GM18511 (cell line): ENCODE measurements around the gene SMYD2.

Source experiments
- ATAC-seq: cut with Tn5 transposase; IDR thresholded peaks from one replicate; pipeline ENCODE4 v1.9.1; 2021; ENCODE audit warnings: mild to moderate bottlenecking, moderate library complexity; ENCODE audit not compliant: unreplicated experiment

SMYD2 gene

GRCh38 chr1:214354440-214355148 is 73.6 kb downstream of the SMYD2 start:
- ATAC-seq = no peak

DNA sequence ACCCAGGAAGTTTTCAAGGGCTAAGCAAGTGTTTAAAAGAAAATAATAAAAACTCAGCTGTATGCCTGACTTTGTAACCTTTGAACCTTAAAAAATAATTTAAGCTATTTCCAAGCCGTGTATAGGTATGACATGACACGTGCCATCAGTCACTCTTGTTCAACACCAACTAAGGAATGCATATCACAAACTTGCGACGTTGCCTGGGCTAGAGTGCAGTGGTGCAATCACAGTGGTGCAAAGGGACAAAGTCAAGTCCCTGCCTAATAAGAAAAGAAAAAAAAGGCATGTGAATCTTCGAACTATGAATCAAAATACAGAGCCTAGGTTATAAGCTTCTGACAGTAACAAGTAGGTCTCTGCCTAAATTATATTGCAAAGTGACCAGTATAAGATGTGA is 79.2 kb downstream of the SMYD2 start:
- no peak for ATAC-seq

DNA sequence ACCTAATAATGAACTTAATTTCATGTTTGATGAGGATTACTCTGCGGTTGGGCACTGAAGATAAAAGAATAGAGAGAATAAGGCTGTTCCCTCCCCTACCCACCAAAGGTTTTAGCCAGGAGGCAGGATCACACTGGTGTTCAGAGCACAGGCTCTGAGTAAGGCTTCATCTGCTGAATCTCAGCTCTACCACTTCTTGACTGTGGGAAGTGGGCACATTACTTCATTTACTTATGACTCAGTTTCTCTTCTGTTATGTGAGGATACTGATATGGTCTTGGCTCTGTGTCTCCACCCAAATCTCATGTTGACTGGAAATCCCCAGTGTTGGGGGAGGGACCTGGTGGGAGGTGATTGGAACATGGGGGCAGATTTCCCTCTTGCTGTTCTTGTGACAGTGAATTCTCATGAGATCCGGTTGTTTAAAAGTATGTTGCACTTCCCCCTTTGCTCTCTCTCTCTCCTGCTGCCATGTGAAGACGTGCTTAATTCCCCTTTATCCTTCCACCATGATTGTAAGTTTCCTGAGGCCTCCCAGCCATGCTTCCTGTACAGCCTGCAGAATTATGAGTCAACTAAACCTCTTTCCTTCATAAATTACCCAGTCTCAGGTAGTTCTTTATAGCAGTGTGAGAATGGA is 79.7 kb downstream of the SMYD2 start:
- no peak for ATAC-seq

- ATAC-seq = no peak
Measured at GRCh38 chr1:214361636-214362035, 80.7 kb downstream of the SMYD2 start.

GRCh38 chr1:214362188-214362882 is 81.4 kb downstream of the SMYD2 start:
- ATAC-seq = no peak

GRCh38 chr1:214363386-214363785 is 82.4 kb downstream of the SMYD2 start:
- no peak for ATAC-seq

GRCh38 chr1:214364386-214364785 is 83.4 kb downstream of the SMYD2 start:
- no peak for ATAC-seq

GRCh38 chr1:214364786-214365295 is 83.9 kb downstream of the SMYD2 start:
- no peak for ATAC-seq

DNA sequence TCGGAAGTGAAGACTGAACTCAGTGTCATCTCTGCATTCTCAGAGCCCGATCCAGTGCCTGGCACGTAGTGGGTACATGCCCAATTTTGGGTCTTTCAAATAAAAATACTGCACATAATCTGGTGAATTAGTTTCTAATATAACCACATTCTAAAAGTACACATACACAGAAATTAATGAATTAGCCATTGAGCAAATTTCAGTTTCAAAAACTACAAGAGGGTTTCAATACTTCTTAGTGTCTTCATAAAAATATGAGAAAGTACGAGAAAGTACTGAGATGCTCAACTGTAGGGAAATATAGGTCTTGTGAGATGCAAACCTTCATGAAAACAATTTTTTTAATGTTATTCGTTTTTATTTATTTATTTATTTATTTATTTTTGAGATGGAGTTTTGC is 86.9 kb downstream of the SMYD2 start:
- no peak for ATAC-seq

- ATAC-seq = no peak
Measured at GRCh38 chr1:214369364-214369763, 88.4 kb downstream of the SMYD2 start.

DNA sequence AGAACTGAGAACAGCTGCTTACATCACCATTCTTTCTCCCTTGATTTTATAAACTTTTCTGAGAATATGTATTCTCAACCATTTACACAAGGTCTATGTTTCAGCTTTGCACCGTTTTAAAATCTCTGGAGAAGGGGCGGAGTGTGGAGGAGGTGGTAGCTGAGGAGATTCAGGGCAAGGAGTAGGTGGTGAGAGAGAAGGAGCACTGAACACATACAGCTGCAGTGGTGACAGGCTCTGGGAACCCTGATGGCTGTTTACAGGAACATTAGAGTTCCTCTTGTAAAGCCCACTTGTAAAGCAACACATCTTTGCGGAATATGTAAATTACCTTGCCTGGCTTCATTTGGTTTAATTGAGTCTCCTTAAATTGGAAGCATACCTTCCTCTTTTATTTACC is 89.7 kb downstream of the SMYD2 start:
- no peak for ATAC-seq

DNA sequence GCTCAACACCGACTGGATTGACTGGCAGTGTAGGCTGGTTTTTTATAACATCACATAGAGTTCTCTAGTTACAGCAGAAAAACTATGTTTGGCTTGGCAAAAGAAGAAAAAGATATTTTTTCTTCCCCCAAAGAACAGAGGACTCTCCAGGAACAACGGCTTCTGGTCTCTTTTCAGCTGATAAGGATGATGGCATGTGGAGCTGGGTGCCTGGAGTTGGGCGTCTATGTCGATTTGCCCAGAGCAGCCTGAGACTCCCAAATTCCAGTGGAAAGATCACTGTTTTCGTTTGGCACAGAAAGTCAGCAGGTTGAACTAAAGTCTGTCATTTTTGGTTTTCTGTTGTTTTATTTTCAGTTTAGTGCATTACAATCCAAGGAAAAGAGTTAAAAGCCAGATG is 91.1 kb downstream of the SMYD2 start:
- ATAC-seq = no peak

DNA sequence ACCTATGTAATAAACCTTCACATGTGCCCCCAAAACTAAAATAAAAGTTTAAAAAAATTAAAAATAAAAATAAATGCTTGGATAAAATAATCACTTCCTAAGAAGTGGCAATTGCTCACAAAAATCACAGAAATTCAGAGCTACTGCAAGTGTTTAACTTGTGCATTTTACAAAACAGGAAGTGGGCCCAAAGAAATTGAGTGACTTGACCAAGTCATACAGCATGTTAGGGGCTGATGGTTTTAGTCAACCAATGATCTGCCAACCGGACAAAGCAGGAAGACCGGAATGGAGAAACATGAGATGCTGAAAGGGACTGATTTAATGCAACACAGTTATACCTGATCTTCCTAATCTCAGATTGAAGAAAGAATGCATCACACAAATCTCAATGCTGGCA is 96.5 kb downstream of the SMYD2 start:
- ATAC-seq = peak; percentile 56

- ATAC-seq = no peak
Measured at GRCh38 chr1:214377886-214378285, 96.9 kb downstream of the SMYD2 start.

DNA sequence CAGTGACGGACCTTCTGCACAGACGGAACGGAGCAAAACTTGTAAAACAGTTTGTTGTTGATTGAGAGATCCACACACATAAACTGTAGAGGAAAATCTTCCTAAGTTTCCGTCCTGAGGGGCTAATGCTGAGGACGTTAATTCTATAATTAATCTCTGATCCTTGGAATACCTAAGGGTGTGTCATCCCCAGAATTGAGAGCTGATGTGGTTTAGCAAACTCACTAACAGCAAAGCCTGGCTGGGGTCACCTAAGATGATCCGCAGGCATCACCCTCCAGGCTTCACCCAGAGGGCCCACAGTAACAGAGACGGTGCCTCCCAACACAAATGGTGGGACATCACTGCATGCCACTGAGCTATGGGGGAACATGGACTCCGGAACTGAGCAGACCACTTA is 97.5 kb downstream of the SMYD2 start:
- no peak for ATAC-seq

DNA sequence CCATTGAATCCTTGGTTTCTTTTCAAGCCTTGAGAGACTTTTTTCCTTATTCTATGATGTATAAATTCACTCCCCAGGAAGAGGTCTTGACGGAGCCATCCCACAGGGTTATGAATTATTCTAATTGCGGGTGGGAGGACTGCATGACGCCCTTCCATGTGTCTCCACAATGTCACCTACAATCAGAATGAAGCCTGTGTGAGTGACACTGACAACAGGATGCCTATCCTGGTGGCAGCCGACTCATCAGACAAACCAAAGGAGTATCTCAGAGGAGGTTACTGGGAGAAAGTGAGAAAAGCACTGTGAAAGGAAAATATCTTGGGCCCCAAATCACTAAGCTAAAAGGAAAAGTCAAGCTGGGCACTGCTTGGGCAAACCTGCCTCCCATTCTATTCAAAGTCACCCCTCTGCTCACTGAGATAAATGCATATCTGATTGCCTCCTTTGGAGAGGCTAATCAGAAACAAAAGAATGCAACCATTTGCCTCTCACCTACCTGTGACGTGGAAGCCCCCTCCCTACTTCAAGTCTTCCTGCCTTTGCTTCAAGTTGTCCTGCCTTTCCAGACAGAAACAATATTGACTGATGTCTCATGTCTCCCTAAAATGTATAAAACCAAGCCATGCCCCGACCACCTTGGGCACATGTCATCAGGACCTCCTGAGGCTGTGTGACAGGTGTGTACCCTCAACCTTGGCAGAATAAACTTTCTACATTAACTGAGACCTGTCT is 98.4 kb downstream of the SMYD2 start:
- ATAC-seq = no peak

DNA sequence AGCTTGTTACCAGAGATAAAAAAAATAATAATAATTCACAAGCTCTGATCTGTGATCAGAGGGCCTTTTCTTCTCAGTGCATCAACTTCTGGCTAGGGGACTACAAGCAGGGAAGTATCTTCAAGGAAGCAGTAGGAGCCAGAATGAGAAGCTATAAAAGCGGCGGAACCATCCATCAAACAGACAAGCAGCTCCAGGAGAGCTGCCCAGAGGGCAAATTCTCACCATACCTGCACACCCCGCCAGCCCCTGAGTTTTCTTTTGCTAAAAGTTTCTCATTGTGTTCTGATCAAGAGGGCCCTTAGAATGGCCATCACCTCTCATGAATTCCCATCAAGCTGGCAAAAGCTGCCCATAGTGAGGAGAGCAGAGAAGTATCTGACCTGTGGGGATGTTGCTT is 99.4 kb downstream of the SMYD2 start:
- ATAC-seq = no peak

DNA sequence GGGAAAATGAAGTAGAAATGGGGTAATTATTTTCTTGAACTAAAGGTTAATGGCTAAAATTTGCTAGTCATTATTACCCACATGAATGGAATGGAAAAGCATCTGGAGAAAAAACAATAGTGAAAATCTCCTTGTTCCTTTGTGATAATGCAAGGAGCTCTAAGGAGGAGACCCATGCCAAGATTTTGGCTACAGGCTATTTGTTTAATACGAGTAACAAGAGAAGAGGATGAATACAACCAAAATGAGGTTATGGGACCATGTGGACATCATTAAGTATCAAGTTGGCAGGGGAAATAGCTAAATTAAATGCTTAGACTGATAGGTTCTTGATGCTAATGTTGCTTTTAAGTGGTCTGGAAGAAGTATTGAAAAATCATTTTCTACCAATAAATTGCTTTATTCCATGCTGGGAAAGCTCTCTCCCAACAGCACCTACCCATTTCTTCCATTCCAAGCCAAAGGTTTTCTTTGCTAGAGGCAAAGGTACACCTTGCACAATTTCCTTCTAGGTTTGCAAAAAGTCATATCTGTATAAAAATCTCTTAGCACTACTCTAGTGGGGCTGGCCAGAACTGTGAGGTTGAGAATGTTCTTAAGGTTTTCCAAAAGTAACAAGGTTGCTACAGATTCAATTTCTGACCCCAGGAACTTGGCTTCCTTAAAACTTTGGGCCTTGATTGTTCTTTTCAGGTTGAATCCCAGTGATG is 100.2 kb downstream of the SMYD2 start:
- ATAC-seq = no peak

GRCh38 chr1:214383381-214384372 is 102.7 kb downstream of the SMYD2 start:
- ATAC-seq = no peak
